Omental fat pad (tissue), 4 donors: ENCODE measurements around the gene PCDHGB6. TPM values are rescaled to one million over a fixed set of nuclear protein-coding genes. Genes with fewer than 3 reads are reported as not detected.
"Not testable (repeated sequence)": the region's sequence is repeated elsewhere in the genome, so short reads cannot be mapped to it uniquely, and the experiment has no call there.

Source experiments
- ATAC-seq: fragments of 150-250 bp; one replicate; pipeline ENCODE4 v1.9.1; 2016; ENCODE audit warnings: mild to moderate bottlenecking, moderate library complexity; ENCODE audit not compliant: low FRiP score
- DNase-seq: peaks from one replicate; pipeline ENCODE4 v3.0.0-alpha.2; 2019; ENCODE audit warnings: low spot score
- CTCF ChIP-seq, 3 donors: fragments of 450-650 bp; IDR thresholded peaks; one replicate each; pipeline ENCODE4 v1.5.1; 2016 to 2017; ENCODE audit warnings: antibody characterized with exemption in 3 of 3, mild to moderate bottlenecking in 3 of 3, moderate library complexity in 2 of 3
- total RNA-seq, 4 donors: library from RNA; depleted of rRNA; stranded (reverse); fragments of >200 nt; gene quantifications; one replicate each; pipeline ENCODE4 v1.1.0, GENCODE V29; 2016

PCDHGB6 gene
- total RNA-seq, 4 donors from 2014 or later, result 4.2 to 12.6 (median 6.5) TPM

- no peak for ATAC-seq
- no peak for TF ChIP-seq CTCF (IDR thresholded peaks at IDR 0.05)
- no peak for DNase-seq
Measured at GRCh38 chr5:141409598-141410306, 1.9 kb downstream of the PCDHGB6 start.

GRCh38 chr5:141411575-141411974 lies 3.8 kb downstream of the PCDHGB6 start:
- ATAC-seq (no peak), DNase-seq (no peak)
- no peak for TF ChIP-seq CTCF (IDR thresholded peaks at IDR 0.05)

- TF ChIP-seq CTCF (IDR thresholded peaks at IDR 0.05), result no peak
- ATAC-seq, result no peak
- no peak for DNase-seq
Measured at GRCh38 chr5:141412854-141413539, 5.2 kb downstream of the PCDHGB6 start, which contains the start of gene PCDHGA10. PCDHGA10 (plus strand) TSS chr5:141412987; CDS start chr5:141413176, 189 bp downstream.

GRCh38 chr5:141413540-141414069 lies 5.8 kb downstream of the PCDHGB6 start:
- ATAC-seq (no peak), DNase-seq (no peak)
- no peak for TF ChIP-seq CTCF (IDR thresholded peaks at IDR 0.05)

- ATAC-seq, DNase-seq: not testable (repeated sequence)
Measured at GRCh38 chr5:141414548-141415274, 6.9 kb downstream of the PCDHGB6 start.

- not testable (repeated sequence) for DNase-seq, ATAC-seq
Measured at GRCh38 chr5:141415275-141415618, 7.4 kb downstream of the PCDHGB6 start.

- peak; percentile 70 for ATAC-seq
- peak in 1 of 3 donors; percentile 23 for TF ChIP-seq CTCF (IDR thresholded peaks at IDR 0.05)
- DNase-seq, result not testable (repeated sequence)
Measured at GRCh38 chr5:141417494-141418172, 9.8 kb downstream of the PCDHGB6 start, which contains the start of gene PCDHGB7. PCDHGB7 (plus strand) TSS chr5:141417677; CDS start chr5:141417860, 183 bp downstream.
